Measurements from ENCODE around the gene IST1.
A peak's percentile ranks its signal among the peaks of the same experiment; 100 is the strongest.

Gene IST1

DNA sequence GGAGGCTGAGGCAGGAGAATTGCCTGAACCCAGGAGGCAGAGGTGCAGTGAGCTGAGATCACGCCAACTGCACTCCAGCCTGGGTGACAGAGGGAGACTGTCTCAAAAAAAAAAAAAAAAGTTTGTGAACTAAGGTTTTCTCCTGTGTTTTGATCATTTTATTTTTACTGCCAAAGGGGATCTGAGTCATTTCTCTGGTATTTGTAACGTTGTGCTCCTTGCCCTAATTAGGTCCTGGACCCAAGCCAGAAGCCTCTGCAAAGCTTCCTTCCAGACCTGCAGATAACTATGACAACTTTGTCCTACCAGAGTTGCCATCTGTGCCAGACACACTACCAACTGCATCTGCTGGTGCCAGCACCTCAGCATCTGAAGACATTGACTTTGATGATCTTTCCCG is 32.1 kb downstream of the IST1 start:
- H3K4me3 ChIP-seq (replicated peaks; ENCODE audit: low read depth, low read length): no peak overlapping the region
- peak; percentile 93 for DNase-seq (ENCODE audit: low read depth)

GRCh38 chr16:71927787-71928186 is 32.5 kb downstream of the IST1 start:
- DNase-seq (ENCODE audit: low read depth): no peak
- no peak overlapping the region for H3K4me3 ChIP-seq (replicated peaks; ENCODE audit: low read depth, low read length)

More for the DNA sequence above, 32.1 kb downstream of the IST1 start:
- no peak for TF ChIP-seq CTCF (IDR thresholded peaks at IDR 0.05; ENCODE audit: low read length, missing control alignments)

DNA sequence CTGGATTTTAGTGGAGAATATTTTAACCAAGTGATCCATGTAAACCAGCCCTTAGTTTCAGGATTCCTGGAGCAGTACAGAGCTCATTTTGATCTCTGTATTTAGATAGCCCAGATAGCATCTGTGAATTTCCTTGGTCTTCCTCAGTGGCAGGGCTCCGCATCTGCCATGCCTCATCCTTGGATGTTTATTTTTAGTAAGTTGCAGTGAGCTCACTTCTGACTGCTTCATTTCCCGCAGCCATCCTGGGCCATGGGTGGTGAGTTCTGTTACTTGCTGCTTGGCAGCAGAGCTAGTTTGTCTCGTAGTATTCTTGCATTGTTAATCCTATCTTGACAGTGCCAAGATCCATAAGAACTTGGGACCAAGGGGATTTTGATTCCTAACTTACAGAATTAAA is 33.7 kb downstream of the IST1 start:
- DNase-seq (ENCODE audit: low read depth): peak; percentile 67
- H3K4me3 ChIP-seq (replicated peaks; ENCODE audit: low read depth, low read length): no peak overlapping the region
- no peak for TF ChIP-seq CTCF (IDR thresholded peaks at IDR 0.05; ENCODE audit: low read length, missing control alignments)

More at GRCh38 chr16:71927787-71928186, 32.5 kb downstream of the IST1 start:
- TF ChIP-seq CTCF (IDR thresholded peaks at IDR 0.05; ENCODE audit: low read length, missing control alignments): no peak

GRCh38 chr16:71930013-71930563 is 34.8 kb downstream of the IST1 start:
- H3K4me3 ChIP-seq (replicated peaks; ENCODE audit: low read depth, low read length): no peak overlapping the region
- no peak for DNase-seq (ENCODE audit: low read depth)
- no peak for TF ChIP-seq CTCF (IDR thresholded peaks at IDR 0.05; ENCODE audit: low read length, missing control alignments)

DNA sequence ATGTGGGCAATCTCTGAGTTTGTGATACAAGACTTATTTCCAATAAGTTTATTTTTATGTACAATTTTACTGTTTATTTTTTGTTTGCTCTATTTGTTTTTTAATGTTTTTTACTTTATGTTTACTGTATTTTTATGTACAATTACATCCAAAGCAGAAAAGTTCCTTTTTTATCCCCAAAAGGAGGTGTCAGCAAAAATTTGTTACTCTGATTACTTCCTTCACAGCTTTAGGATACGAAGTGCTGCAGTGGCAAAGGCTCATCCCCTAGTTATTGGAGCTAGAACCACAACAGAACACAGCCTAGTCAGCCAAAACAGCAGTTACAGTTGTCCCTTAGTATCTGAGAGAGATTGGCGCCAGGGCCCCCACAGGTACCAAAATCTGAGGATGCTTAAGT is 35.7 kb downstream of the IST1 start:
- DNase-seq (ENCODE audit: low read depth): no peak
- no peak overlapping the region for H3K4me3 ChIP-seq (replicated peaks; ENCODE audit: low read depth, low read length)
- TF ChIP-seq CTCF (IDR thresholded peaks at IDR 0.05; ENCODE audit: low read length, missing control alignments): no peak

GRCh38 chr16:71931599-71931998 is 36.3 kb downstream of the IST1 start:
- no peak for TF ChIP-seq CTCF (IDR thresholded peaks at IDR 0.05; ENCODE audit: low read length, missing control alignments)
- DNase-seq (ENCODE audit: low read depth): no peak
- H3K4me3 ChIP-seq (replicated peaks; ENCODE audit: low read depth, low read length): no peak overlapping the region

GRCh38 chr16:71933017-71933416 is 37.7 kb downstream of the IST1 start:
- no peak for TF ChIP-seq CTCF (IDR thresholded peaks at IDR 0.05; ENCODE audit: low read length, missing control alignments)
- DNase-seq (ENCODE audit: low read depth): no peak
- H3K4me3 ChIP-seq (replicated peaks; ENCODE audit: low read depth, low read length): no peak overlapping the region
